Measurements from ENCODE around the gene TM9SF4.
"Not testable (repeated sequence)": the region's sequence is repeated elsewhere in the genome, so short reads cannot be mapped to it uniquely, and the experiment has no call there.

The TM9SF4 gene

GRCh38 chr20:32189691-32190615, 80.4 kb downstream of the TM9SF4 start:
- DNase-seq (ENCODE audit: low spot score), result peak; percentile 67

GRCh38 chr20:32190616-32191415, 81.3 kb downstream of the TM9SF4 start:
- no peak for DNase-seq (ENCODE audit: low spot score)

GRCh38 chr20:32191422-32191821, 81.9 kb downstream of the TM9SF4 start:
- DNase-seq (ENCODE audit: low spot score), result no peak

GRCh38 chr20:32191873-32192272, 82.4 kb downstream of the TM9SF4 start:
- DNase-seq (ENCODE audit: low spot score), result no peak

GRCh38 chr20:32192698-32193097, 83.2 kb downstream of the TM9SF4 start:
- no peak for DNase-seq (ENCODE audit: low spot score)

GRCh38 chr20:32193336-32193735, 83.8 kb downstream of the TM9SF4 start:
- not testable (repeated sequence) for DNase-seq (ENCODE audit: low spot score)

- no peak for DNase-seq (ENCODE audit: low spot score)
Observed at GRCh38 chr20:32193996-32194395, 84.5 kb downstream of the TM9SF4 start.

GRCh38 chr20:32195581-32195980, 86.1 kb downstream of the TM9SF4 start:
- no peak for DNase-seq (ENCODE audit: low spot score)

- not testable (repeated sequence) for DNase-seq (ENCODE audit: low spot score)
Observed at GRCh38 chr20:32196613-32197012, 87.1 kb downstream of the TM9SF4 start.

GRCh38 chr20:32197136-32197535, 87.6 kb downstream of the TM9SF4 start:
- not testable (repeated sequence) for DNase-seq (ENCODE audit: low spot score)

GRCh38 chr20:32199006-32199405, 89.5 kb downstream of the TM9SF4 start:
- no peak for DNase-seq (ENCODE audit: low spot score)

- DNase-seq (ENCODE audit: low spot score), result peak; percentile 68
Observed at GRCh38 chr20:32201296-32201976, 91.9 kb downstream of the TM9SF4 start.

- DNase-seq (ENCODE audit: low spot score), result no peak
Observed at GRCh38 chr20:32201977-32202363, 92.5 kb downstream of the TM9SF4 start.

GRCh38 chr20:32203356-32204204, 94.1 kb downstream of the TM9SF4 start:
- no peak for DNase-seq (ENCODE audit: low spot score)

GRCh38 chr20:32204205-32205109, 94.9 kb downstream of the TM9SF4 start:
- no peak for DNase-seq (ENCODE audit: low spot score)

- no peak for DNase-seq (ENCODE audit: low spot score)
Observed at GRCh38 chr20:32205110-32205842, 95.8 kb downstream of the TM9SF4 start.

- no peak for DNase-seq (ENCODE audit: low spot score)
Observed at GRCh38 chr20:32205843-32206759, 96.6 kb downstream of the TM9SF4 start.

All from AG08396 (cell line).